WI38 (cell line): ENCODE measurements around the gene BANP.

Experiments
- H3K4me3 ChIP-seq: 2 replicates; pipeline ENCODE4 v1.5.1; 2011; ENCODE audit warnings: low read depth, mild to moderate bottlenecking, control low read depth, low read length
- TF ChIP-seq, protein P1 (sequence below): IDR thresholded peaks from 2 replicates; pipeline ENCODE4 v1.5.1; 2012; ENCODE audit warnings: low read depth, mild to moderate bottlenecking, control low read depth, low read length

The BANP gene

DNA sequence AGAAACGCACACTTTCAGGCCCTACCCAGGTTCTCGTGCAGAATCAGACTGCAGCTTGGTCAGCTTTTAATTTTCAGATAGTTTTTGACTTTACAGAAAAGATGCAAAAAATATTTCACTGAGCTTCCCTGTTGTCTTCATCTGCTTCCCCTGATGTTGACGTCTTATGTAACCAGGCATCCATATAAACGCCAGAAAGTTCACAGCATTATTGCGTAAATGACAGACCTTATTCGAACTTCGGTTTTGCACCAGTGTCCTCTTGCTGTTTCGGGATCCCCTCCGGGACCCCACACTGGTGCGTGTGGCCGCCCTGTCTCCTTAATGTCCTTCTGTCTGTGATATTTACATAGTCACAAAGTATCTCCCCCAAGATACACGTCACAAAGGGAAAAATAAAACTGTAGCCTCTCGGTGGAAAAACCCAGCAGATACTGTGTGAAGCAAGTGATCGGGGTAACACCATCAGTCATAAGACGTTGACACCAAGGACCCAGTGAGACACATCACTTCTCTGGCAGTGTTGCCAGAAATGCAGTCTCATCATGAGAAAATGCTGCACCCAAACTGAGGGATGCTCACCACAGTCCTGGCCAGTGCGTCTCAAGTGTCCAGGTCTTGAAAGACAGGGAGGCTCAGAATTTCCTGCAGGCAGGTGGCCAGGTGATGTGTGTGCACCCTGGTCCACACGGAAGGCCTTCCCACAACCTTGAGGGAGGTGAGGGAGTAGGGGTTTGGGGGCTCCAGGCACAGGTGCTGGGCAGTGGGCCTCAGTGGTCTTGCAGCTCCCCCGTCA is 4.3 kb downstream of the BANP start:
- no peak overlapping the region for H3K4me3 ChIP-seq
- TF ChIP-seq, protein P1, sequence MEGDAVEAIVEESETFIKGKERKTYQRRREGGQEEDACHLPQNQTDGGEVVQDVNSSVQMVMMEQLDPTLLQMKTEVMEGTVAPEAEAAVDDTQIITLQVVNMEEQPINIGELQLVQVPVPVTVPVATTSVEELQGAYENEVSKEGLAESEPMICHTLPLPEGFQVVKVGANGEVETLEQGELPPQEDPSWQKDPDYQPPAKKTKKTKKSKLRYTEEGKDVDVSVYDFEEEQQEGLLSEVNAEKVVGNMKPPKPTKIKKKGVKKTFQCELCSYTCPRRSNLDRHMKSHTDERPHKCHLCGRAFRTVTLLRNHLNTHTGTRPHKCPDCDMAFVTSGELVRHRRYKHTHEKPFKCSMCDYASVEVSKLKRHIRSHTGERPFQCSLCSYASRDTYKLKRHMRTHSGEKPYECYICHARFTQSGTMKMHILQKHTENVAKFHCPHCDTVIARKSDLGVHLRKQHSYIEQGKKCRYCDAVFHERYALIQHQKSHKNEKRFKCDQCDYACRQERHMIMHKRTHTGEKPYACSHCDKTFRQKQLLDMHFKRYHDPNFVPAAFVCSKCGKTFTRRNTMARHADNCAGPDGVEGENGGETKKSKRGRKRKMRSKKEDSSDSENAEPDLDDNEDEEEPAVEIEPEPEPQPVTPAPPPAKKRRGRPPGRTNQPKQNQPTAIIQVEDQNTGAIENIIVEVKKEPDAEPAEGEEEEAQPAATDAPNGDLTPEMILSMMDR, result no peak

DNA sequence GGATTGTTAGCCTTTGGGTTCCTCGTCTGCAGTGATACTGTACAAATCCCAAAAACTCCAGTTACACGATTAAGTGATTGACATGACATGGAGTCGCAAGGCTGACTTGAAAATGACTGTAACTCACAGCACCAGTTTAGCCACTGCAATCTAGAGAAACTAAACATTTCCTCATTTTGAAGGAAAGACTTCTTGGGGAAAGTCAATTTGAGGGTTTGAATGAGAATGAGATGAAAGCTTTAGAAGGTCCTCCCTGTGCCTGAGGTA is 4.8 kb downstream of the BANP start:
- TF ChIP-seq, protein P1, result no peak

DNA sequence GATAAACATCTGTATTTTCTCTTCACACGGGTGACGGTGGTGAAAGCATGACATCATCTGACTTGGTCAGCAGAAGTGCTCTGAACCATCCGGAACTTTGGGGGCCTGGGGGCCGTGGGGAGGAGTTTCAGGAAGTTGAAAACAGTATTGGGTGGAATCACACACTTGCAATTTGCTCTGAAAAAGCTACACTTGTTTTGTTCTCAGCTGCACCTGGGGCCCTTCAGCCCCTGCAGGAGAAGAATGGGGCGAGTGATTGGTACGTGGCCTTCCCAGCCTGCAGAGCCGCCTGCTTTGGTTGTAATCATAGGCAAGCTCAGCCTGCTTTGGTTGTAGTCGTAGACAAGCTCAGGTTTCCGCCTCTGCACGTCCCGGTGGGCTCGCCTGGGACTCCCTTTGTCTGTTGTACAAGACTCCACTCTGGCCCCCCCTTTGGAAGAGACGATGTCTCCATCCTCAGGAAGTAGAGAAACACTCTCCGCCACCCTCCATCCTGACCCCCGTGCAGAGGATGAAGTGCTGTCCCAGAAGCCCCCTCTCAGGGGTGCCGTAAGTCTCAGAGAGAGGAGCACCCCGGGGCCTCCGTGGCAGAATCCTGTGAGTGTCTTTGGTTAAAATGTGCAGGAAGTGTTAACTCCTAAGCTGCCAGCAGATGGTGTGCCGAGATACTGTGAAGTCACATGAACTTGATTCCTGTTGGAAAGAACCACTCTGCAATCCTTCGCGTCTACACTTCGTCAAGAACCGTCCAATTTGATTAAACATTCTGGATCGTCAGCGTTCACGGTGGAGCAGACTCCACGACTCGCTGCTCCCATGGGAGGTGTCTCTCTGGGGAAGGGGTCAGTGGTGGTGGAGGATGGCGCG is 5.4 kb downstream of the BANP start:
- TF ChIP-seq, protein P1, result peak; percentile 42
- H3K4me3 ChIP-seq, result no peak overlapping the region

More for the DNA sequence above, 4.8 kb downstream of the BANP start:
- no peak overlapping the region for H3K4me3 ChIP-seq

- TF ChIP-seq, protein P1, result no peak
Measured at GRCh38 chr16:87957296-87958094, 6.3 kb downstream of the BANP start.

GRCh38 chr16:87958632-87959031 is 7.4 kb downstream of the BANP start:
- TF ChIP-seq, protein P1, result no peak
- no peak overlapping the region for H3K4me3 ChIP-seq

More at GRCh38 chr16:87957296-87958094, 6.3 kb downstream of the BANP start:
- no peak overlapping the region for H3K4me3 ChIP-seq

- TF ChIP-seq, protein P1, result no peak
- no peak overlapping the region for H3K4me3 ChIP-seq
Measured at GRCh38 chr16:87959391-87959990, 8.3 kb downstream of the BANP start.
